Prostate gland (tissue), 2 donors: ENCODE data around the gene KRTAP4-9. TPM values are rescaled to one million over a fixed set of nuclear protein-coding genes. Genes with fewer than 3 reads are reported as not detected.
"Not testable (repeated sequence)": the region's sequence is repeated elsewhere in the genome, so short reads cannot be mapped to it uniquely, and the experiment has no call there.

Experiments used
- DNase-seq: peaks from one replicate; pipeline ENCODE4 v3.0.0-alpha.2; 2019; ENCODE audit warnings: low spot score
- H3K27ac ChIP-seq, 2 donors: fragments of 200-600 bp; sonication (generic); 2 replicates each; pipeline ENCODE4 v1.5.1; 2017 to 2019
- H3K27me3 ChIP-seq: fragments of 200-600 bp; sonication (generic); replicated peaks from 2 replicates; pipeline ENCODE4 v1.5.1; 2019; ENCODE audit not compliant: insufficient read depth
- H3K36me3 ChIP-seq, 2 donors: fragments of 200-600 bp; sonication (generic); 1 replicate in 1 of 2; 2 replicates in 1 of 2; pipeline versions ENCODE4 v1.5.1 to v1.8.1; 2017 to 2019
- H3K4me1 ChIP-seq: fragments of 200-600 bp; sonication (generic); replicated peaks from 2 replicates; pipeline ENCODE4 v1.5.1; 2019
- H3K4me3 ChIP-seq, 2 donors: fragments of 200-600 bp; sonication (generic); 2 replicates each; pipeline ENCODE4 v1.5.1; 2017 to 2019
- H3K9me3 ChIP-seq: fragments of 200-600 bp; sonication (generic); 2 replicates; pipeline ENCODE4 v1.5.1; 2017
- POLR2A ChIP-seq: fragments of 450-650 bp; IDR thresholded peaks from one replicate; pipeline ENCODE4 v1.6.1; 2016; ENCODE audit warnings: antibody characterized with exemption, mild to moderate bottlenecking
- POLR2AphosphoS5 ChIP-seq: sonication (generic); formaldehyde crosslinking; IDR thresholded peaks from one replicate; pipeline ENCODE4 v1.6.1; 2017; ENCODE audit warnings: antibody characterized with exemption
- WGBS: methylation state at CpG from one replicate; pipeline ENCODE4 v1.1.5; 2018; 5-methylcytosine and 5-hydroxymethylcytosine counted together
- intact Hi-C: fragments of 100-400 bp; cut with DNase I; formaldehyde crosslinking; loops from one replicate; pipeline ENCODE4 v1.14.2; 2022
- total RNA-seq, 2 donors: library from RNA; depleted of rRNA; stranded (reverse); fragments of >200 nt; gene quantifications; one replicate each; pipeline ENCODE4 v1.1.0, GENCODE V29; 2016
- TF ChIP-seq, protein P1 (sequence below), 4 experiments: fragments of 200-600 bp in 2 of 4; fragments of 450-650 bp in 2 of 4; sonication (generic) in 2 of 4; IDR thresholded peaks; 1 replicate in 3 of 4; 2 replicates in 1 of 4; pipeline ENCODE4 v1.5.1; 2016 to 2019; ENCODE audit warnings: antibody characterized with exemption in 4 of 4, mild to moderate bottlenecking in 2 of 4, moderate library complexity in 2 of 4

The KRTAP4-9 gene
- total RNA-seq, 2 donors from 2014 or later: not detected

DNA sequence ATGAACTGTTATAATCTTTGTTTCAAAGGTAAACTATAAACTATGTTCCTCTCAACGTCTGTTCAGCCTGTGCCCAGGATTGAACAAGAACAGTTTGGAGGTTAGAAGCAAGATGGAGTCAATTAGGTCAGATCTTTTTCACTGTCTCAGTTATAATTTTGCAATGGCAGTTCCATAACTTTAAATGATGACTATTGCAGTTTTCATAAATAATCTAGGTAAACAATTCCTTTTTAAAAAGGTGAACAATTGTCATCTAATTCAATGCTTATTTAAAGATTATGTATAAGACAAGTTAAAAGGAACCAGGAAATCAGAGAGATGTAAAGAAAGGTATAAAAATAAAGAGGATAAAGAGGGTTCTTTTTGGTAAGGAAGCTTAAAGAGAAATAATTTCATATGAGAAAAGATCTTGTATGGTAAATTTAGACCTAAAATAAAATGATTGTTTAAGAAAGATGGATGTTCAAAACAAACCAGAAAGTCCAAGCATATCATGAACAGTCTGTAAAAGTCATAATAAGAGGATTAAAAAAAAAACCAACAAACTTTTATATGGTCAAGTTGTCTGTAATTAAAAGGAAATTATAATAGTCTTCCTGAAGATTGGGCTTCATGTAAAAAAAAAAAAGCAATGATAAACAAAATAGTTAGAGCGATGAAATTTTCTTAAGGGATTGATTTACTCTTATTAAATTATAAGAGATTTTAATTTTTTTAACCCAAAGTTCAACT lies 6.1 kb downstream of the KRTAP4-9 start:
- intact Hi-C loops: no loop called here
- 79% methylated on average over 2 of the region's 2 CpGs for WGBS
- H3K4me3 ChIP-seq: no peak overlapping the region
- no peaks in the 10 kb centered on the region for H3K9me3 ChIP-seq
- H3K27me3 ChIP-seq: no peaks in the 10 kb centered on the region
- TF ChIP-seq, protein P1, sequence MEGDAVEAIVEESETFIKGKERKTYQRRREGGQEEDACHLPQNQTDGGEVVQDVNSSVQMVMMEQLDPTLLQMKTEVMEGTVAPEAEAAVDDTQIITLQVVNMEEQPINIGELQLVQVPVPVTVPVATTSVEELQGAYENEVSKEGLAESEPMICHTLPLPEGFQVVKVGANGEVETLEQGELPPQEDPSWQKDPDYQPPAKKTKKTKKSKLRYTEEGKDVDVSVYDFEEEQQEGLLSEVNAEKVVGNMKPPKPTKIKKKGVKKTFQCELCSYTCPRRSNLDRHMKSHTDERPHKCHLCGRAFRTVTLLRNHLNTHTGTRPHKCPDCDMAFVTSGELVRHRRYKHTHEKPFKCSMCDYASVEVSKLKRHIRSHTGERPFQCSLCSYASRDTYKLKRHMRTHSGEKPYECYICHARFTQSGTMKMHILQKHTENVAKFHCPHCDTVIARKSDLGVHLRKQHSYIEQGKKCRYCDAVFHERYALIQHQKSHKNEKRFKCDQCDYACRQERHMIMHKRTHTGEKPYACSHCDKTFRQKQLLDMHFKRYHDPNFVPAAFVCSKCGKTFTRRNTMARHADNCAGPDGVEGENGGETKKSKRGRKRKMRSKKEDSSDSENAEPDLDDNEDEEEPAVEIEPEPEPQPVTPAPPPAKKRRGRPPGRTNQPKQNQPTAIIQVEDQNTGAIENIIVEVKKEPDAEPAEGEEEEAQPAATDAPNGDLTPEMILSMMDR (IDR thresholded peaks at IDR 0.05): no peak
- no peak for TF ChIP-seq POLR2A
- no peak for TF ChIP-seq POLR2AphosphoS5
- no peak overlapping the region for H3K27ac ChIP-seq
- no peaks in the 10 kb centered on the region for H3K4me1 ChIP-seq
- DNase-seq: no peak
- no peaks in the 10 kb centered on the region for H3K36me3 ChIP-seq

DNA sequence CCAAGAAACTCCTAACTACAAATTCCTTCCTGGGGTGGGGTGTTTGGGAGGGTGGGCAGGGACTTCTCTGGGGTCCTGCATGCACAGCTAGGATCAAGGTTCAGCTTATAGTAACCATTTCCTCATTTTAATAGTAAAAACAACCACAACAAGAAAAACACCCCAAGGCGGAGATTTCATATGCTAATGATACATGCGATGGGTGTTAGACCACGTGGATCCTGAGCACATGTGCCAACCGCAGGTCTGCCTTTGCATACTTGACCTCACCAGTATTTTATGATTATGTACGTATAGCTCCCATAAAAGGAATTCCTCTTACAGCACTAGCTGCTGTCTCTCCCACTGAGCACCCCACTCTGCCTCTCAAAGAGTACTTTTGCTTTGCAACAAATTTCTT lies 11.1 kb downstream of the KRTAP4-9 start:
- intact Hi-C loops: no loop called here
- Histone ChIP-seq H3K4me1 (no peaks in the 10 kb centered on the region), H3K9me3 (no peaks in the 10 kb centered on the region), H3K27ac (no peak overlapping the region), H3K36me3 (no peaks in the 10 kb centered on the region), H3K4me3 (no peak overlapping the region), H3K27me3 (no peaks in the 10 kb centered on the region)
- TF ChIP-seq, protein P1 (IDR thresholded peaks at IDR 0.05): no peak
- TF ChIP-seq POLR2AphosphoS5 (no peak), POLR2A (no peak)
- no peak for DNase-seq
- WGBS: 58% methylated on average over 5 of the region's 5 CpGs

- intact Hi-C loops, DNase-seq, H3K9me3 ChIP-seq, H3K27ac ChIP-seq, H3K36me3 ChIP-seq, H3K4me1 ChIP-seq, H3K4me3 ChIP-seq, H3K27me3 ChIP-seq: not testable (repeated sequence)
- 84% methylated on average over 9 of the region's 10 CpGs for WGBS
Measured at GRCh38 chr17:41117846-41118386, 12.7 kb downstream of the KRTAP4-9 start, which contains the start of gene KRTAP4-11. Gene KRTAP4-11 (minus strand): TSS chr17:41118373. CDS start chr17:41118315, 58 bp downstream.

DNA sequence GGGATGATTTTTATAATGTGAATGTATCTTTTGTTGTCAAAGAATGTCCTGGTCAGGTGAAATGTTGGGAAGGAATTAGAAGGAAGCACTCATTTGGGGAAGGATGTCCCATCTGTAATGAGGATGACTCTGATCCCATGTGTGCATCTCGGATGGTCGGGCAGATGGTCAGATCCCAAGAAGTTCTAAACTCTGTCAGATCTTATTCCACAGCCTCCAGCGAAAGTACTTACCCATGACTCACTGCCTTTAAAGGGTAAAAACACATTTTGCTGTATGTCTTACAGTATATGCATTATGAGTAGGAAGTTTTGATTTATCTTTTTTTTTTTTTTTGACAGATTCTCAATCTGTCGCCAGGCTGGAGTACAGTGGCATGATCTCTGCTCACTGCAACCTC lies 13.5 kb downstream of the KRTAP4-9 start:
- no peaks in the 10 kb centered on the region for H3K36me3 ChIP-seq
- no peaks in the 10 kb centered on the region for H3K9me3 ChIP-seq
- no peak for DNase-seq
- TF ChIP-seq POLR2A (no peak), POLR2AphosphoS5 (no peak)
- 95% methylated on average over 4 of the region's 4 CpGs for WGBS
- H3K4me1 ChIP-seq: no peaks in the 10 kb centered on the region
- H3K27ac ChIP-seq: no peak overlapping the region
- no peaks in the 10 kb centered on the region for H3K27me3 ChIP-seq
- intact Hi-C loops: no loop called here
- H3K4me3 ChIP-seq: no peak overlapping the region

DNA sequence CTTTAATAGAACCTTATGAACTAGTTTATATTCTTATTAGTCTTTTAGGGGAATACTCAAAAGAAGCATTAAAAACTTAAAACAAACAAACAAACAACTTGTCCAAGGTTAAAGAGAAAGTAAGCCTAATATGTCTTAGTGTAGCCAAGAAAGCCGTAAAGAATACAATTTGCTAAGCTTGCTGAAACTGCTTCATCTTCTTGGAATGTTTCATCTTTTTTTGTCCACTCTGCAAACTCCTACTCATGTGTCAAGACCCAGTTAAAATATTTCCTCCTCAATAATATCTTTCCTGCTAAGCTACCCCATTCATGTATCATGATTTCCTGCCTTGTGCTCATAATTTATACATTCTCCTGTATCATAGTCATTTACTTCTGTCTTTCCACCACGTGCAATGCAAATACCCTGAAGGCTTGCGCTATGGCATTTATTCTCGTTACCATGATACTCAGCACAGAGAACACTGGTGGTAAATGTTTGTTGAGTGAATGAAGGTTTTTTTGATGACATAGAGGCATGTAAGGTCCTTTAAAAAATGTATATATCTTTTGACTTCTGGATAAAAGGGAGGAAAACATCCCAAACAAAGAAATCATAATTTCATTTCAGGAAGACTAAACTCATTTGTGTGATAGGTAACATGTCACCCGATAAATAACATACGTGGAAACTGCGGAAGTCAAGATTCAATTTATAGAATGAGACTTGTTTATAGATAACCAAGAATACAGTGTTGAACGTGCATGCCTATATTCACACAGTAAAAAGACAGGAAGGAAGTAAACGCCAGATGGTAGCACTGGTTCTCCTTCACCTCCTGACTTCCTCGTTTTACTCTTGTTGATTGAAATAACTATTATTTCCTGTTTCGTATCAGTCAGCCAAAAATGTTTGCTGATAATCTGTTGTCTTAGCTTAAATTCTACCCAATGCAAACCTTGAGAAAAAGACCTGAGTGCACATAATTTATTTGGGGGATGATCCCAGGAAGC lies 14.8 kb downstream of the KRTAP4-9 start:
- H3K9me3 ChIP-seq, H3K4me1 ChIP-seq, H3K27me3 ChIP-seq, H3K27ac ChIP-seq, DNase-seq, H3K36me3 ChIP-seq, H3K4me3 ChIP-seq, intact Hi-C loops: not testable (repeated sequence)
- 78% methylated on average over 11 of the region's 11 CpGs for WGBS

- no peak for TF ChIP-seq POLR2A
- no peak for TF ChIP-seq POLR2AphosphoS5
- TF ChIP-seq, protein P1 (IDR thresholded peaks at IDR 0.05): no peak
- no peaks in the 10 kb centered on the region for H3K36me3 ChIP-seq
- WGBS: 88% methylated on average over 2 of the region's 2 CpGs
- no peaks in the 10 kb centered on the region for H3K9me3 ChIP-seq
- no peak overlapping the region for H3K27ac ChIP-seq
- intact Hi-C loops: no loop called here
- no peak overlapping the region for H3K4me3 ChIP-seq
- DNase-seq: no peak
- H3K4me1 ChIP-seq: no peaks in the 10 kb centered on the region
- no peaks in the 10 kb centered on the region for H3K27me3 ChIP-seq
Measured at GRCh38 chr17:41121742-41122141, 16.6 kb downstream of the KRTAP4-9 start.

DNA sequence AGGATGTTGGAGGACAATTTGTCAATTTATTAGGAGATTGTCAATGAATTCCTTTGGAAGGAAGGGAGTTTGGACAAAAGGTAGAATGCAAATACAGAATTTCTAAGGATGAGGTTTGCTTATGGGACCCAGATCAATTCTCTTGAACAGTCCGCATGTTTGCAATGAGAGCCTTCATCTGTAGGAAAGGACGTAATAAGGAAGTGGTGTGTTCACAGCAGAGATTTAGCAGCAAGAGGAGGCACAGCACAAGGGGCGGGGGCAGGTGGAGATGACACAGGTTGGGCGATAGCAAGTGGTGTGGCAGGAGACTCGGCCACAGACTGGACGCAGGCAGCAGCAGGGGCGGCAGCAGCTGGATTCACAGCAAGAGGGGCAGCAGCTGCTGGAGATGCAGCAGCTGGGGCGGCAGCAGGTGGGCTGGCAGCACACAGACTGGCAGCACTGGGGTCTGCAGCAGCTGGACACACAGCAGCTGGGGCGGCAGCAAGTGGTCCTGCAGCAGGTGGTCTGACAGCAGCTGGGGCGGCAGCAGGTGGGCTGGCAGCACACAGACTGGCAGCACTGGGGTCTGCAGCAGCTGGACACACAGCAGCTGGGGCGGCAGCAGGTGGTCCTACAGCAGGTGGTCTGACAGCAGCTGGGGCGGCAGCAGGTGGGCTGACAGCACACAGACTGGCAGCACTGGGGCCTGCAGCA lies 18.3 kb downstream of the KRTAP4-9 start:
- DNase-seq, H3K9me3 ChIP-seq, intact Hi-C loops, H3K27ac ChIP-seq, H3K27me3 ChIP-seq, H3K4me3 ChIP-seq, H3K4me1 ChIP-seq, H3K36me3 ChIP-seq: not testable (repeated sequence)
- 89% methylated on average over 12 of the region's 12 CpGs for WGBS

DNA sequence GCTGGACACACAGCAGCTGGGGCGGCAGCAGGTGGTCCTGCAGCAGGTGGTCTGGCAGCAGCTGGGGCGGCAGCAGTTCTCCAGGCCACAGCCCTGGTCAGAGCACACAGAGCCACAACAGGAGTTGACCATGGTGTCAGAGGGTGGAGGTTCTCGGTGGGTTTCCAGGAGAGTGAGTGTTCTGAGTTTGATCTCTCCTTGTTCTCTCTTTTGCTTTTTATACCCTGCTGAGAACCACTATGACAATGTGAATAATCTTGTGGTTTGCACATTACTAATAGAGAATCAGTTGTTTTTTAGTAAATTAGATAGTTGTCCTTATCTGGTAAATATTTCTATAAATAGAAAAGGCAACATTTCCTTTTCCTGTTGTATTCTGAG lies 18.8 kb downstream of the KRTAP4-9 start, which contains the start of gene KRTAP4-12:
TSS of gene KRTAP4-12 (minus strand) at position 192 of the 381 bp plus-strand sequence. CDS start at position 132, 60 bp downstream.
- H3K4me1 ChIP-seq, intact Hi-C loops, H3K36me3 ChIP-seq, H3K4me3 ChIP-seq, DNase-seq, H3K27ac ChIP-seq, H3K27me3 ChIP-seq, H3K9me3 ChIP-seq: not testable (repeated sequence)
- 90% methylated on average over 3 of the region's 3 CpGs for WGBS
